ENCODE data around the gene C16orf82.

Gene C16orf82

GRCh38 chr16:27066668-27067537 lies at the start of gene C16orf82:
Gene C16orf82, plus strand, starts transcription at chr16:27066927.
- no peak for TF ChIP-seq CTCF (IDR thresholded peaks at IDR 0.05; ENCODE audit: control insufficient read depth, extremely low read depth, insufficient read depth)
- DNase-seq (ENCODE audit: low read depth) = no peak
- no peak within 1 kb of the TSS for H3K4me3 ChIP-seq (ENCODE audit: low read depth, low read length)

DNA sequence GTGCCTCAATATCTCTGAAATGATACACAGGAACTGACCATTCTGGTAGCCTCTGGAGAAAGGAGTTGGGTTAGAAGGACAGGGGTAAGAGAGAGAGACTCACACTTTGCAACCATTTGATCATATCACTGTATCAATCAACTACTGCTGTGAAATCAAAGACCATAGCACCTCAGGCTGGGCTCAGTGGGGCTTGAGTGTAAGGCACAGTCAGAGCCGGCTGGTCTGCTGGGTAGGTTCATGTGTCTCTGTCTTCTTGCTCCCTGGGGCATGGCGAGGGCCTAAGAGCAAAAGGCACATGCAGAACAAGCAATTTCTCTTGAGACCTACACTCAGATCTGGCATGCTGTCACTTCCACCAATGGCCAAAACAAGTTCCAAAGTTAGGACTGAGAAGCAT lies 46.7 kb upstream of the C16orf82 start:
- no peak overlapping the region for H3K4me3 ChIP-seq (ENCODE audit: low read depth, low read length)
- no peak for TF ChIP-seq CTCF (IDR thresholded peaks at IDR 0.05; ENCODE audit: control insufficient read depth, extremely low read depth, insufficient read depth)
- no peak for DNase-seq (ENCODE audit: low read depth)

- DNase-seq (ENCODE audit: low read depth) = no peak
- no peak overlapping the region for H3K4me3 ChIP-seq (ENCODE audit: low read depth, low read length)
- no peak for TF ChIP-seq CTCF (IDR thresholded peaks at IDR 0.05; ENCODE audit: control insufficient read depth, extremely low read depth, insufficient read depth)
Measured at GRCh38 chr16:27024010-27024409, 42.7 kb upstream of the C16orf82 start.

DNA sequence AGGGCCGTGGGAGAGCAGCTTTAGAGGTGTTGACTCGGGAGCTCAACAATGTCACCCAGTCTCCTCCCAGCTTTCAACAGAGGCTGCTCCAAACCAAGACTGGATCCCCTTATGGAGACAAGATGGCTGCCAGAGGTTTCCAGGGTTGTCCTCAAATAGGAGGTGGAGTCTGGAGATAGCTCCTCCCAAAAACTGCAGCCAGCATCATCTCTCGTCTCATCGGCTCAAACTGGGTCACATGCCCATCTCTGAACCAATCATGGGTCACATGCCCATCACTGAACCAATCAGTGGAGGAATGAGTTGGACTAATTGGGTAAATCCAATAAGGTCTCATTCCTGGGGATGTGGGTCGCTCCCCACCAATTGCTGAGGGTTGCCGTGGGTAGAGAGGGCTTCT lies 41.1 kb upstream of the C16orf82 start:
- no peak for TF ChIP-seq CTCF (IDR thresholded peaks at IDR 0.05; ENCODE audit: control insufficient read depth, extremely low read depth, insufficient read depth)
- H3K4me3 ChIP-seq (ENCODE audit: low read depth, low read length) = no peak overlapping the region
- DNase-seq (ENCODE audit: low read depth) = no peak

- no peak overlapping the region for H3K4me3 ChIP-seq (ENCODE audit: low read depth, low read length)
- TF ChIP-seq CTCF (IDR thresholded peaks at IDR 0.05; ENCODE audit: control insufficient read depth, extremely low read depth, insufficient read depth) = no peak
- DNase-seq (ENCODE audit: low read depth) = no peak
Measured at GRCh38 chr16:27027971-27028370, 38.8 kb upstream of the C16orf82 start.

GRCh38 chr16:27028591-27029110 lies 38.1 kb upstream of the C16orf82 start:
- no peak overlapping the region for H3K4me3 ChIP-seq (ENCODE audit: low read depth, low read length)
- DNase-seq (ENCODE audit: low read depth) = no peak
- TF ChIP-seq CTCF (IDR thresholded peaks at IDR 0.05; ENCODE audit: control insufficient read depth, extremely low read depth, insufficient read depth) = no peak
